Measurements from ENCODE around the gene CSTPP1. TPM values are rescaled to one million over a fixed set of nuclear protein-coding genes. Genes with fewer than 3 reads are reported as not detected.

Gene CSTPP1
- total RNA-seq, 1 donor from 2014 or later, result 66.1 TPM

- no peak for TF ChIP-seq CTCF (IDR thresholded peaks at IDR 0.05; ENCODE audit: unreplicated experiment)
- H3K27me3 Mint-ChIP-seq, result no peaks in the 10 kb centered on the region
- no peak overlapping the region for H3K4me3 Mint-ChIP-seq (ENCODE audit: low read depth)
- peaks cover 17% of the 10 kb centered on the region for H3K4me1 Mint-ChIP-seq (ENCODE audit: low read depth)
- H3K27ac Mint-ChIP-seq, result peak overlapping the region; percentile 16
- no peak for DNase-seq (ENCODE audit: low spot score, unreplicated experiment)
- H3K36me3 Mint-ChIP-seq (ENCODE audit: insufficient read depth), result peaks cover 2% of the 10 kb centered on the region
- H3K9me3 Mint-ChIP-seq (ENCODE audit: low read depth), result no peaks in the 10 kb centered on the region
Observed at GRCh38 chr11:47178737-47179654, 242.4 kb downstream of the CSTPP1 start.

- DNase-seq (ENCODE audit: low spot score, unreplicated experiment), result peak; percentile 33
- Mint-ChIP-seq H3K36me3 (ENCODE audit: insufficient read depth) (peaks cover 2% of the 10 kb centered on the region), H3K9me3 (ENCODE audit: low read depth) (no peaks in the 10 kb centered on the region), H3K27me3 (no peaks in the 10 kb centered on the region), H3K4me3 (ENCODE audit: low read depth) (no peak overlapping the region), H3K4me1 (ENCODE audit: low read depth) (peaks cover 20% of the 10 kb centered on the region), H3K27ac (peak overlapping the region; percentile 16)
- peak; percentile 66 for TF ChIP-seq CTCF (IDR thresholded peaks at IDR 0.05; ENCODE audit: unreplicated experiment)
Observed at GRCh38 chr11:47179655-47179991, 243.1 kb downstream of the CSTPP1 start.

DNA sequence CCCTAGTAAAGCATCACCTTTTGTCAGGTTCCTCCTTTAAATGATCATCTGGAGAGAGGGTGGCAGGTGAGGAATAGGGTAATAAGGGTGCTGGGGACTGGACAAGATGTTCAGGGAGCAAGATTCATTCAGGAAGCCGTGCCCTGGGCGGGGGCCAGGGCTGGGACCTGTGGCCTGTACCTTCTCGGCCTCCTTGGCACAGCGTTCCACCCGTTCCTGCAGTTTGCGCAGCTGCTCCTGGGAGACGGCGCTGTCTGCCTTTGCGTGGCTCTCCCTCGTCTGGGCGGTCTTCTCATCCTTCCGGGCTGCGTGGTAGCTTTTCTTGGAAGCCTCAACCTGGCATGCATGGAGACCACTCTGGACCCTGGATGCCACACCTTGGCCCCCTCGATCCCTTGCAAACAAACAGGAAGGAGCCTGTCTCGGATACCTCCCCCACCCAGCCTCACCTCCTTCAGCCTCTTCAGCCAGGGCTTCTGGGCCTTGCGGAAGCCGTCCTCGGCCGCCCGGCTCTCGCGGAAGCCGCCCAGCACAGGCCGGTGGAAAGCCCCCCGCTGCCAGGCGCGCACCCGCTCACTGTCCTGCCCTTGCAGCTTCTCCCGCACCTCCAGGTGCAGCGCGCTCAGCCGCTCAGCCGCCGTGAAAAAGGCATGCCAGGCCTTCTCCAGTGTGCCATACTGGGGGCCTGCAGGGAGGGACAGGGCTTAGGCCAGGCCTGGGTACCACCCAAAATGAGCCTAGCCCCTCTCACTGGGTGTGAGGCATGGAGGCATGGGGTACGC lies 243.6 kb downstream of the CSTPP1 start:
- TF ChIP-seq CTCF (IDR thresholded peaks at IDR 0.05; ENCODE audit: unreplicated experiment), result no peak
- H3K27ac Mint-ChIP-seq, result no peak overlapping the region
- no peak for DNase-seq (ENCODE audit: low spot score, unreplicated experiment)
- H3K27me3 Mint-ChIP-seq, result no peaks in the 10 kb centered on the region
- H3K4me1 Mint-ChIP-seq (ENCODE audit: low read depth), result peaks cover 24% of the 10 kb centered on the region
- no peak overlapping the region for H3K4me3 Mint-ChIP-seq (ENCODE audit: low read depth)
- no peaks in the 10 kb centered on the region for H3K9me3 Mint-ChIP-seq (ENCODE audit: low read depth)
- H3K36me3 Mint-ChIP-seq (ENCODE audit: insufficient read depth), result peaks cover 2% of the 10 kb centered on the region

- no peaks in the 10 kb centered on the region for H3K9me3 Mint-ChIP-seq (ENCODE audit: low read depth)
- DNase-seq (ENCODE audit: low spot score, unreplicated experiment), result no peak
- H3K4me3 Mint-ChIP-seq (ENCODE audit: low read depth), result no peak overlapping the region
- peaks cover 2% of the 10 kb centered on the region for H3K36me3 Mint-ChIP-seq (ENCODE audit: insufficient read depth)
- no peaks in the 10 kb centered on the region for H3K27me3 Mint-ChIP-seq
- no peak overlapping the region for H3K27ac Mint-ChIP-seq
- no peak for TF ChIP-seq CTCF (IDR thresholded peaks at IDR 0.05; ENCODE audit: unreplicated experiment)
- H3K4me1 Mint-ChIP-seq (ENCODE audit: low read depth), result peaks cover 16% of the 10 kb centered on the region
Observed at GRCh38 chr11:47181271-47181670, 244.7 kb downstream of the CSTPP1 start.

- Mint-ChIP-seq H3K4me3 (ENCODE audit: low read depth) (no peak overlapping the region), H3K36me3 (ENCODE audit: insufficient read depth) (peaks cover 2% of the 10 kb centered on the region), H3K9me3 (ENCODE audit: low read depth) (no peaks in the 10 kb centered on the region), H3K27ac (no peak overlapping the region), H3K27me3 (no peaks in the 10 kb centered on the region), H3K4me1 (ENCODE audit: low read depth) (peaks cover 14% of the 10 kb centered on the region)
- DNase-seq (ENCODE audit: low spot score, unreplicated experiment), result no peak
- TF ChIP-seq CTCF (IDR thresholded peaks at IDR 0.05; ENCODE audit: unreplicated experiment), result no peak
Observed at GRCh38 chr11:47182380-47182779, 245.8 kb downstream of the CSTPP1 start.

Measured in progenitor cell of endocrine pancreas (in vitro differentiated cells).